Fibroblast of skin of right biceps (primary cell): ENCODE results near the gene TTLL1.

Source experiments
- DNase-seq: peaks from one replicate; pipeline ENCODE4 v3.0.0-alpha.2; 2013

Gene TTLL1

DNA sequence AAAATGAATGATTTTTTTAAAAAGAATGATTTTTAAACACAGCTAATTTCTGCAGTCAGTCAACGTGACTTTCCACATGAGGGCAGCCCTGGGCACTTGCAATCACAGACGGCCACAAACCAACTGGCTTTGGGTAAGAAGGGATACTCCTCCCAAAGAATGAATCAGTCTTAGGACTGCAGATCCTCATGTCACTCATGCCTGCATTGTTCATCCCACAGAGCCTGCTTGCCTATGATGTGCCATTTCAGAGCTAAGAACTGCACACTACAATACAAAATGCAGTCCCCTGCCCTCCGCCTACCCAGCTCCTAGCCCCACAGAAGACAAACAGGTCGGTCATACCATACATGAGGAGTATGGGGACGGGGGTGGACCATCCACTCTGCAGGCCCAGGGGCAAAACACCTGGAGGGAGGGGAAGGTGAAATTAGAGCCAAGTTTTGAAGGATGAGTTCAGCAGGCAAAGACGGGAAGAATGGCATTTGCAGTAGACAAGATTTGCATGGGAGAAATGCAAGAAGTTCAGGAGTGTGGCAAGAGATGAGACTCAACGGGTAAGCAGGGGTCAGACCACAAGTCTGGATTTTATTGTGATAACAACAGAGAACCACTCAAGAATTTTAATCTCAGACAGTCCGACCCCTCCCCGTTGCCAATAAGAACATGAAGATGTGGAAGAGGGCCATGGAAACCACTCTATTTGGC is 98.9 kb downstream of the TTLL1 start:
- DNase-seq: peak; percentile 89
